ENCODE data around the gene MTG1.
A peak's percentile ranks its signal among the peaks of the same experiment; 100 is the strongest.

MTG1 gene

GRCh38 chr10:133394064-133394663, at the start of gene MTG1:
Gene MTG1, plus strand, starts transcription at chr10:133394157. Its CDS starts 64 bp downstream, at chr10:133394221.
- peak; percentile 97 for DNase-seq

GRCh38 chr10:133344236-133344635, 49.7 kb upstream of the MTG1 start:
- no peak for DNase-seq

GRCh38 chr10:133346413-133346812, 47.5 kb upstream of the MTG1 start:
- DNase-seq = no peak

- no peak for DNase-seq
Measured at GRCh38 chr10:133347710-133348517, 46.0 kb upstream of the MTG1 start.

- no peak for DNase-seq
Measured at GRCh38 chr10:133349160-133349568, 44.8 kb upstream of the MTG1 start.

GRCh38 chr10:133349577-133350011, 44.4 kb upstream of the MTG1 start:
- DNase-seq = no peak

GRCh38 chr10:133350283-133350949, 43.5 kb upstream of the MTG1 start:
- no peak for DNase-seq

GRCh38 chr10:133350950-133351329, 43.0 kb upstream of the MTG1 start:
- DNase-seq = no peak

GRCh38 chr10:133351408-133352318, 42.3 kb upstream of the MTG1 start:
- no peak for DNase-seq

- DNase-seq = no peak
Measured at GRCh38 chr10:133353202-133353959, 40.6 kb upstream of the MTG1 start.

- no peak for DNase-seq
Measured at GRCh38 chr10:133353988-133354605, 39.9 kb upstream of the MTG1 start.

GRCh38 chr10:133354672-133355240, 39.2 kb upstream of the MTG1 start:
- DNase-seq = no peak

- DNase-seq = no peak
Measured at GRCh38 chr10:133355266-133355665, 38.7 kb upstream of the MTG1 start.

GRCh38 chr10:133355991-133356390, 38.0 kb upstream of the MTG1 start:
- no peak for DNase-seq

- DNase-seq = no peak
Measured at GRCh38 chr10:133356549-133357284, 37.2 kb upstream of the MTG1 start.

GRCh38 chr10:133357285-133358161, 36.4 kb upstream of the MTG1 start, which contains the start of gene FUOM:
Gene FUOM, minus strand, starts transcription at chr10:133358019. Its CDS starts 12 bp downstream, at chr10:133358007.
- DNase-seq = peak; percentile 87

GRCh38 chr10:133358162-133358924, 35.6 kb upstream of the MTG1 start:
- DNase-seq = no peak

- DNase-seq = no peak
Measured at GRCh38 chr10:133358925-133359310, 35.0 kb upstream of the MTG1 start.
